KMS-11 (cell line): ENCODE results near the gene MGAT5B.

Source experiments
- H2AFZ ChIP-seq: fragments of 200-600 bp; sonication (generic); 2 replicates; pipeline ENCODE4 v1.6.1; 2016; ENCODE audit warnings: antibody characterized with exemption, mixed run types, low read depth
- H3K27ac ChIP-seq: fragments of 200-600 bp; sonication (generic); 2 replicates; pipeline ENCODE4 v1.6.1; 2016; ENCODE audit warnings: mild to moderate bottlenecking, mixed run types
- H3K27me3 ChIP-seq: fragments of 200-600 bp; sonication (generic); 2 replicates; pipeline ENCODE4 v1.6.1; 2017; ENCODE audit warnings: mild to moderate bottlenecking, low read depth, mixed run types, moderate library complexity; ENCODE audit not compliant: insufficient read depth
- H3K36me3 ChIP-seq: fragments of 200-600 bp; sonication (generic); 2 replicates; pipeline ENCODE4 v1.6.1; 2017; ENCODE audit warnings: mild to moderate bottlenecking, mixed run types; ENCODE audit not compliant: insufficient read depth
- H3K4me1 ChIP-seq: fragments of 200-600 bp; sonication (generic); 2 replicates; pipeline ENCODE4 v1.6.1; 2016; ENCODE audit warnings: mild to moderate bottlenecking, low read depth, mixed run types; ENCODE audit not compliant: poor library complexity, severe bottlenecking
- H3K4me2 ChIP-seq: fragments of 200-600 bp; sonication (generic); 2 replicates; pipeline ENCODE4 v1.7.0; 2016; ENCODE audit warnings: mild to moderate bottlenecking, mixed run types
- H3K4me3 ChIP-seq: fragments of 200-600 bp; sonication (generic); IDR thresholded peaks from 2 replicates; pipeline ENCODE4 v1.6.1; 2017; ENCODE audit warnings: low read depth, low read length, mixed read lengths; ENCODE audit not compliant: insufficient read depth
- H3K79me2 ChIP-seq: fragments of 200-600 bp; sonication (generic); 2 replicates; pipeline ENCODE4 v1.6.1; 2016; ENCODE audit warnings: low read depth, mixed run types; ENCODE audit not compliant: insufficient read depth
- H3K9ac ChIP-seq: fragments of 200-600 bp; sonication (generic); 2 replicates; pipeline ENCODE4 v1.6.1; 2016; ENCODE audit warnings: mild to moderate bottlenecking, mixed run types
- H4K20me1 ChIP-seq: fragments of 200-600 bp; sonication (generic); 2 replicates; pipeline ENCODE4 v1.6.1; 2016; ENCODE audit warnings: mild to moderate bottlenecking, mixed run types; ENCODE audit not compliant: insufficient read depth
- CTCF ChIP-seq: fragments of 200-600 bp; sonication (generic); conservative IDR thresholded peaks from 2 replicates; pipeline ENCODE4 v1.6.1; 2017; ENCODE audit warnings: low read depth, mild to moderate bottlenecking, antibody characterized with exemption, low read length, moderate library complexity, mixed read lengths

MGAT5B gene

GRCh38 chr17:76927982-76928381 is 59.8 kb downstream of the MGAT5B start:
- no peak overlapping the region for H3K4me2 ChIP-seq
- peaks cover 79% of the 10 kb centered on the region for H3K27me3 ChIP-seq

GRCh38 chr17:76929148-76929547 is 60.9 kb downstream of the MGAT5B start:
- Histone ChIP-seq H3K9ac (no peak overlapping the region), H3K4me1 (no peaks in the 10 kb centered on the region), H3K79me2 (no peaks in the 10 kb centered on the region), H3K27me3 (peaks cover 79% of the 10 kb centered on the region), H3K4me3 (no peak overlapping the region), H2AFZ (no peak overlapping the region), H4K20me1 (no peaks in the 10 kb centered on the region), H3K4me2 (no peak overlapping the region), H3K27ac (no peak overlapping the region), H3K36me3 (no peaks in the 10 kb centered on the region)
- TF ChIP-seq CTCF: no peak

More at GRCh38 chr17:76927982-76928381, 59.8 kb downstream of the MGAT5B start:
- H3K79me2 ChIP-seq: no peaks in the 10 kb centered on the region
- H3K9ac ChIP-seq: no peak overlapping the region
- H3K36me3 ChIP-seq: no peaks in the 10 kb centered on the region
- no peak overlapping the region for H2AFZ ChIP-seq
- H4K20me1 ChIP-seq: no peaks in the 10 kb centered on the region
- TF ChIP-seq CTCF: no peak
- no peak overlapping the region for H3K27ac ChIP-seq
- H3K4me3 ChIP-seq: no peak overlapping the region
- no peaks in the 10 kb centered on the region for H3K4me1 ChIP-seq

- H4K20me1 ChIP-seq: no peaks in the 10 kb centered on the region
- H3K4me1 ChIP-seq: no peaks in the 10 kb centered on the region
- no peaks in the 10 kb centered on the region for H3K36me3 ChIP-seq
- H2AFZ ChIP-seq: no peak overlapping the region
- H3K9ac ChIP-seq: no peak overlapping the region
- no peak for TF ChIP-seq CTCF
- H3K27ac ChIP-seq: no peak overlapping the region
- no peak overlapping the region for H3K4me3 ChIP-seq
- H3K27me3 ChIP-seq: peaks cover 79% of the 10 kb centered on the region
- H3K79me2 ChIP-seq: no peaks in the 10 kb centered on the region
- no peak overlapping the region for H3K4me2 ChIP-seq
Observed at GRCh38 chr17:76929601-76930000, 61.4 kb downstream of the MGAT5B start.

- Histone ChIP-seq H3K4me3 (no peak overlapping the region), H2AFZ (no peak overlapping the region), H3K27ac (no peak overlapping the region), H3K27me3 (peaks cover 82% of the 10 kb centered on the region), H3K4me1 (no peaks in the 10 kb centered on the region), H3K9ac (no peak overlapping the region), H3K79me2 (no peaks in the 10 kb centered on the region), H3K36me3 (no peaks in the 10 kb centered on the region), H4K20me1 (no peaks in the 10 kb centered on the region), H3K4me2 (no peak overlapping the region)
- TF ChIP-seq CTCF: no peak
Observed at GRCh38 chr17:76930107-76930506, 61.9 kb downstream of the MGAT5B start.
